HFF-Myc (cell line): ENCODE results near the gene ZNF662.

Source experiments
- DNase-seq: peaks from one replicate; pipeline ENCODE4 v3.0.0-alpha.2; 2011; ENCODE audit warnings: low read depth; ENCODE audit errors: extremely low read depth
- H3K4me3 ChIP-seq: replicated peaks from 2 replicates; pipeline ENCODE4 v1.5.1; 2011; ENCODE audit warnings: low read depth, mild to moderate bottlenecking, control low read depth, low read length
- TF ChIP-seq, protein P1 (sequence below): IDR thresholded peaks from 2 replicates; pipeline ENCODE4 v1.5.1; 2012; ENCODE audit warnings: mild to moderate bottlenecking, low read depth, low read length, control low read depth; ENCODE audit errors: missing control alignments

Gene ZNF662

DNA sequence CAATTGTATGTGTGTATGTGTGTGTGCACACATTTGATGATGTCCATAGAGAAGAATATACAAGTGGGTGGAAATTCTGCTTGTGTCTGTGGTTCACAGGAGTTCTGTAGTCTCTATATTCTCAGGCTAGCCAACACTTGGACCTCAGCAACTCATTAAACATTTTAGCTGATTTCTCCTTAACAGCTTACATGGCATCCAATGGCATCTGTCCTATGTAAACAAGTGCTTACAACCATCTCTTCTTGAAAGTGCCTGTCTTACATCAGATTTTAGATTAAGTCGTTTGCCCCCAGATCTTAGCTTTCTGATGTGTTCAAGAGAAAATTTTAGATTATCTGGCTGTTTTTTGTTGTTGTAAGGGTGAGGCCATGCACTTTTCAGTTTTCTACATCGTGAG is 29.0 kb downstream of the ZNF662 start:
- no peak for DNase-seq
- TF ChIP-seq, protein P1, sequence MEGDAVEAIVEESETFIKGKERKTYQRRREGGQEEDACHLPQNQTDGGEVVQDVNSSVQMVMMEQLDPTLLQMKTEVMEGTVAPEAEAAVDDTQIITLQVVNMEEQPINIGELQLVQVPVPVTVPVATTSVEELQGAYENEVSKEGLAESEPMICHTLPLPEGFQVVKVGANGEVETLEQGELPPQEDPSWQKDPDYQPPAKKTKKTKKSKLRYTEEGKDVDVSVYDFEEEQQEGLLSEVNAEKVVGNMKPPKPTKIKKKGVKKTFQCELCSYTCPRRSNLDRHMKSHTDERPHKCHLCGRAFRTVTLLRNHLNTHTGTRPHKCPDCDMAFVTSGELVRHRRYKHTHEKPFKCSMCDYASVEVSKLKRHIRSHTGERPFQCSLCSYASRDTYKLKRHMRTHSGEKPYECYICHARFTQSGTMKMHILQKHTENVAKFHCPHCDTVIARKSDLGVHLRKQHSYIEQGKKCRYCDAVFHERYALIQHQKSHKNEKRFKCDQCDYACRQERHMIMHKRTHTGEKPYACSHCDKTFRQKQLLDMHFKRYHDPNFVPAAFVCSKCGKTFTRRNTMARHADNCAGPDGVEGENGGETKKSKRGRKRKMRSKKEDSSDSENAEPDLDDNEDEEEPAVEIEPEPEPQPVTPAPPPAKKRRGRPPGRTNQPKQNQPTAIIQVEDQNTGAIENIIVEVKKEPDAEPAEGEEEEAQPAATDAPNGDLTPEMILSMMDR: no peak
- H3K4me3 ChIP-seq: no peak overlapping the region

DNA sequence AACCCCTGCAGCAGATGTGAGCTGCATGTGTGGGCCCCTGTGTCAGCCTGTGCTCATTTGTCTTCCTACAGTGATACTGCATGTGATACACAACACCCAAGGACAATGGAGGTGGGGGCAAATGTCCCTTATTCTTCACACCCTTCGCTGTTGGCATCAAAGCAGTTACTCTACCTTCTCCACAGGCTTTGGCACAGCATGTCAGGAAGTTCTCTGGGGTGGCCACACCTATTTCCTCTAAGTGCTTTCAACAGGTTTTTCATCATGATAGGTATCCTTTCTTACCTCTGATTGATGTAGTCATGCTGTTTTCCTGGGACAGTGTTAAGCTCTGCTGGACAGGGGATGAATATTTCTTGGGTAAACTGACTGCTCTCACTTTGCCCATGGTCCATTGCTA is 29.5 kb downstream of the ZNF662 start:
- no peak for DNase-seq
- H3K4me3 ChIP-seq: no peak overlapping the region
- TF ChIP-seq, protein P1: no peak

DNA sequence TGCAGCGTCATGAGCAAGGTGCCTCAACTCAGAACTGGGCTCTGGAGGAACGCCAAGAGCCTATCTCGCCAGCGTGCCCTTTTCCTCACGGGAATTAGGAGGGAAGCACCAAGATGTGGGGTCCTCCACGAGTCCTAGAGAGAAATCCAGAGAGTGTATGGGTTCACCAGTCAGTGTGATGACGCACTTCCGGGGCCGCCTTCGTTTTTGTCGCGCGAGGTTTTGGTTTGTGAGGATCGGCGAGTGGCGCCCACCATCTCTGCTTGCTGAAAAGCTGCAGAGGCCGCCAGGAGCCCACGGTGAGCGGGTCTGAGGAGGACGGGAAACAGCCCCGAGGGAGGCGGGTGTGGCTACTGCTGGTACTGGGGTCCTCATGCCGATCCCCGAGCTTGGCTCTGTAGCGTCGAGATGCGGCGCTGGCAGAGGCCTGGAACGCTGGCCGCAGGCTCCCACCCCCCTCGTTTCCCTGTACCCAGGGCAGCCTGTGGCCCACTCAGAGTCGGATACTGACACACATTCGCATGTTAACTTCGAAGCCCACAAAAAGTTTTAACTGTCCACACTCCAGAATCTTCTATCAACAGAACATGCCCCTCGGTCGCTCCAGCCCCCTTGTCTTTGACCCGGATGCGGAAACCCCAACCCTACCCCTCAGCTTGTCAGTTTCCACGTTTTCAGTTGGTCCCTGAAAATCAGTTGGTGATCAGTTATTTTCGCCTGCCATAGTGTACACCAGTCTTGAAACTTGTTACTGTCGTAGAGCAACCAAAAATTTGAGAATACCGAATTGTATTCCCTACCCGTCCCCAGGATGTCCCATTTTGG is 30.4 kb downstream of the ZNF662 start:
- TF ChIP-seq, protein P1: no peak
- peak overlapping the region; percentile 39 for H3K4me3 ChIP-seq
- no peak for DNase-seq

DNA sequence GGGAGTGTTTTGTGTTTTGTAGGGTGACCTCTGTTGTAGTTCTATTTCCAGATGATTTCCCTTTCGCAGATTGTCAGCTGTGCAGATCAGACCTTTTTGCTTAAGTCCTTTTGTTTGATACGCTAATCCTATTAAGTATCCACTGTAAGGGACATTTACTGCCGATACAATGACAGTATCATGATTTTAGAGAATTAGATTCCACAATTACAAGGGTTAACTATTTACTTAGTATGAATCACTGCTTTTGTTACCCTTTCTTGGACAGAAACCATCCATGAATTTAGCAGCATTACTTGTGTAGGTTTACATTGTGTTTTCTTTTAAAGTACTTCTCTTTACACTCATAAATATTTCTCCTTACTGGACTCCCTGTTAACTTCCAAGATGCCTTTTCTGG is 31.4 kb downstream of the ZNF662 start:
- TF ChIP-seq, protein P1: no peak
- no peak for DNase-seq
- H3K4me3 ChIP-seq: no peak overlapping the region

DNA sequence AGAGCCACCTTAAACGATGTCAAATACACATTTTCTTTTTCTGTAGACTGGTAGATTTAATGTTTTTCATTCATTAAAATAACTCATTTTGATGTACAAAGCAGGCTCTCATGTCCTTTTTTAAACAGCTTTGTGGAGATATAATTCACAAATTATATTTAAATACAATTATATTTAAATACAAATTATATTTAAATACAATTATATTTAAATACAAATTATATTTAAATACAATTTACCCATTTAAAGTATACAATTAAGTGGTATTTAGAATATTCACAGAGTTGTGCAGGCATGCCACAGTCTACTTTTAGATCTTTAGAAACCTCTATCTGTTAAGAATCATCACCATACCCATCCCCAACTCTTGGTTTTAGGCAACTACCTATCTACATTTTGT is 36.8 kb downstream of the ZNF662 start:
- no peak overlapping the region for H3K4me3 ChIP-seq
- TF ChIP-seq, protein P1: no peak
- DNase-seq: no peak

DNA sequence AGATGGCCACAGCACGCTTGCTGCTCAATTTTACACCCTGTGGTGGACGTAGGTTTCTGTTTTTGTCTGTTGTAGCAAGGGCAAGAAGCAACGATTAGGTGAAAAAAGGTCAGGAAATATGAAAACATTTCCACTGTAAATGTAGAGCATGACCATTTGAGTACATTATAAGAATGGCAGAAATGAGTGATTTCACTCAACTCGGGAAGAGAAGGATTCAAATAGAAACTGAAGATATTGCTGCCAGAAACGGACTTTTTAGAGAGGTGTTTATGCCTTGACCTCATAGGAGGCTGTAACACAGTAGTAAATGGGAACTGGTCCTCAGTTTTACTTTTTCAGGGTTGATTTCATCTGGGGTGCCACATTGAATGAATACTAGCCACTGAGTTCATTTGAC is 40.1 kb downstream of the ZNF662 start:
- TF ChIP-seq, protein P1: no peak
- no peak for DNase-seq
- no peak overlapping the region for H3K4me3 ChIP-seq

DNA sequence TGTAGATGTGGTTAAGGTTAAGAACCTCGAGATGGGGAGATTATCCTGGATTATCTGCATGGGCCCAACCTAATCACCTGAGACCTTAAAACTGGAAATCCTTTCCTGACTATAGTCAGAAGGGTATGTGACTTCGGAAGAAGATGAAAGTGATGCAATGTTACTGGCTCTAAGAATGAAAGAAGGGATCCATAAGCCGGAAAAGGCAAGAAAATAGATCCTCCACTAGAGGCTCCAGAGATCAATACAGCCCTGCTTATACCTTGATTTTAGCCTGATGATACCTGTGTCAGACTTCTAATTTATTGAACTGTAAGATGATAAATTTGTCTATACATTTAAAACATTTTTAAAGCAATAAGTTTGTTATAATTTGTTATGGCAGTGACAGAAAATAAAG is 51.6 kb downstream of the ZNF662 start:
- DNase-seq: no peak
- H3K4me3 ChIP-seq: no peak overlapping the region
- TF ChIP-seq, protein P1: peak; percentile 5
